HL-60 (cell line): ENCODE data around the gene NUDT9.
"Not testable (repeated sequence)": the region's sequence is repeated elsewhere in the genome, so short reads cannot be mapped to it uniquely, and the experiment has no call there.

Source experiments
- DNase-seq, 2 experiments: peaks; one replicate each; pipeline ENCODE4 v3.0.0-alpha.2; 2010 to 2020; ENCODE audit warnings: low read depth in 1 of 2, low spot score in 1 of 2
- H3K27ac ChIP-seq: fragments of 250-450 bp; sonication (Bioruptor Pico); replicated peaks from 2 replicates; pipeline ENCODE4 v1.5.1; 2020; ENCODE audit warnings: mild to moderate bottlenecking, moderate library complexity
- H3K27me3 ChIP-seq: fragments of 250-450 bp; sonication (Bioruptor Pico); 2 replicates; pipeline ENCODE4 v1.5.1; 2021; ENCODE audit warnings: mild to moderate bottlenecking, moderate library complexity; ENCODE audit not compliant: insufficient read depth, poor library complexity, severe bottlenecking
- H3K4me3 ChIP-seq: replicated peaks from 2 replicates; pipeline ENCODE4 v1.5.1; 2011; ENCODE audit warnings: mild to moderate bottlenecking, control low read depth, low read length; ENCODE audit not compliant: insufficient read depth
- CTCF ChIP-seq: IDR thresholded peaks from one replicate; pipeline ENCODE4 v1.5.1; 2011; ENCODE audit warnings: low read length, control low read depth, inconsistent platforms; ENCODE audit not compliant: insufficient read depth
- GABPA ChIP-seq: IDR thresholded peaks from 2 replicates; pipeline ENCODE4 v1.6.1; 2012; ENCODE audit warnings: low read depth
- POLR2AphosphoS5 ChIP-seq: IDR thresholded peaks from 2 replicates; pipeline ENCODE4 v1.6.1; 2012; ENCODE audit warnings: low read depth
- REST ChIP-seq: IDR thresholded peaks from 2 replicates; pipeline ENCODE4 v1.6.1; 2012; ENCODE audit warnings: low read depth; ENCODE audit not compliant: insufficient replicate concordance
- SPI1 ChIP-seq: IDR thresholded peaks from 2 replicates; pipeline ENCODE4 v1.6.1; 2012; ENCODE audit warnings: low read depth, mild to moderate bottlenecking, borderline replicate concordance

NUDT9 gene

GRCh38 chr4:87478732-87479250 is 56.4 kb downstream of the NUDT9 start:
- DNase-seq: no peak
- no peak overlapping the region for H3K27ac ChIP-seq
- TF ChIP-seq SPI1 (no peak), GABPA (no peak), REST (no peak), POLR2AphosphoS5 (no peak), CTCF (no peak)
- H3K27me3 ChIP-seq: no peaks in the 10 kb centered on the region
- H3K4me3 ChIP-seq: no peak overlapping the region

- Histone ChIP-seq H3K4me3 (no peak overlapping the region), H3K27me3 (no peaks in the 10 kb centered on the region), H3K27ac (no peak overlapping the region)
- TF ChIP-seq SPI1 (no peak), REST (no peak), POLR2AphosphoS5 (no peak), CTCF (no peak), GABPA (no peak)
- no peak for DNase-seq
These were observed 59.0 kb downstream of the NUDT9 start for GRCh38 chr4:87481377-87481776.

- H3K27ac ChIP-seq, DNase-seq, H3K27me3 ChIP-seq, H3K4me3 ChIP-seq: not testable (repeated sequence)
These were observed 60.9 kb downstream of the NUDT9 start for GRCh38 chr4:87483247-87483646.

GRCh38 chr4:87488666-87489065 is 66.3 kb downstream of the NUDT9 start:
- not testable (repeated sequence) for DNase-seq, H3K4me3 ChIP-seq, H3K27ac ChIP-seq, H3K27me3 ChIP-seq

GRCh38 chr4:87489678-87490077 is 67.3 kb downstream of the NUDT9 start:
- no peak overlapping the region for H3K27ac ChIP-seq
- no peak for DNase-seq

More at GRCh38 chr4:87489678-87490077, 67.3 kb downstream of the NUDT9 start:
- TF ChIP-seq CTCF: no peak
- TF ChIP-seq POLR2AphosphoS5: no peak
- no peak for TF ChIP-seq GABPA
- no peak for TF ChIP-seq SPI1
- TF ChIP-seq REST: no peak
- Histone ChIP-seq H3K27me3 (no peaks in the 10 kb centered on the region), H3K4me3 (no peak overlapping the region)
